Measurements from ENCODE around the gene KIF15. TPM values are rescaled to one million over a fixed set of nuclear protein-coding genes. Genes with fewer than 3 reads are reported as not detected.

The KIF15 gene
- polyA plus RNA-seq, 3 donors from 2014 or later, result 0.29 to 0.56 TPM; not detected in 1

DNA sequence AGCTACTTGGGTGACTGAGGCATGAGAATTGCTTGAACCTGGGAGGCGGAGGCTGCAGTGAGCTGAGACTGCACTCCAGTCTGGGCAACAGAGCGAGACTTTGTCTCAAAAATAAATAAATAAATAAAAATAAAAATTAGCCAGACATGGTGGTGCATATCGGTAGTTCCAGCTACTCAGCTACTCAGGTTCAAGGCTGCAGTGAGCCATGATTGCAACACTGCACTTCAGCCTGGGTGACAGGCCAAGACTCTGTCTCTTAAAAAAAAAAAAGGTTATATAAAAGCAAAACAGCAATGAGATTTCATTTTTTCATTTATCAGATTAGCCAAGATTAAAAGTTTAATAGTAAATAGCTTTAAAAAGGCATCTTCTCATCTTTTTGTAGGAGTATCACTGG is 115.7 kb downstream of the KIF15 start:
- H3K9me3 Mint-ChIP-seq, result no peaks in the 10 kb centered on the region
- H3K4me1 Mint-ChIP-seq, result no peaks in the 10 kb centered on the region
- no peak overlapping the region for H3K4me3 Mint-ChIP-seq
- H3K27me3 Mint-ChIP-seq (ENCODE audit: low read depth in 3 of 3), result peaks cover 0 to 4% (median 0%) of the 10 kb centered on the region in 3 donors
- H3K27ac Mint-ChIP-seq, result no peak overlapping the region
- no peak for DNase-seq
- no peaks in the 10 kb centered on the region for H3K36me3 Mint-ChIP-seq

DNA sequence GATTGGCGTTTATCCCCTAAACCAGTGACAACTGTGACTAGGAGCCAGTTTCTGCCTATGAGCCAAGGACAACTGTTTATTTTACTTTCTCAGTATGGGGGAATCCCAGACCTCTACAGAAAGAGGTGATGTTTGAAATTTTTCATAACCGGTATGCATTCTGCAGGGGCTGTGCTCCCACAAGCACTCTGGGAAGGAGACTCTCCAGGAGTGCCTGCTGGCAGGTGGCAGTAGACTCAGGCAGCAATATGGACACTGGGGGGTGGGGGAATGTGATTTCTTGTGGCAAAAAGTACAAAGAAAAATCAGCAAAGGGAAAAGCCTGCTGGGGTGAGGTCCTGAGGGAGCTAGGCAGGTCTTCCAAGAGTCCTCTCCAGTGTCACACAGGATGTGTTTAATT is 118.7 kb downstream of the KIF15 start:
- H3K36me3 Mint-ChIP-seq, result no peaks in the 10 kb centered on the region
- H3K27me3 Mint-ChIP-seq (ENCODE audit: low read depth in 3 of 3), result peaks cover 0 to 10% (median 2%) of the 10 kb centered on the region in 3 donors
- DNase-seq, result no peak
- H3K9me3 Mint-ChIP-seq, result no peaks in the 10 kb centered on the region
- H3K4me1 Mint-ChIP-seq, result no peaks in the 10 kb centered on the region
- no peak overlapping the region for H3K27ac Mint-ChIP-seq
- H3K4me3 Mint-ChIP-seq, result no peak overlapping the region

DNA sequence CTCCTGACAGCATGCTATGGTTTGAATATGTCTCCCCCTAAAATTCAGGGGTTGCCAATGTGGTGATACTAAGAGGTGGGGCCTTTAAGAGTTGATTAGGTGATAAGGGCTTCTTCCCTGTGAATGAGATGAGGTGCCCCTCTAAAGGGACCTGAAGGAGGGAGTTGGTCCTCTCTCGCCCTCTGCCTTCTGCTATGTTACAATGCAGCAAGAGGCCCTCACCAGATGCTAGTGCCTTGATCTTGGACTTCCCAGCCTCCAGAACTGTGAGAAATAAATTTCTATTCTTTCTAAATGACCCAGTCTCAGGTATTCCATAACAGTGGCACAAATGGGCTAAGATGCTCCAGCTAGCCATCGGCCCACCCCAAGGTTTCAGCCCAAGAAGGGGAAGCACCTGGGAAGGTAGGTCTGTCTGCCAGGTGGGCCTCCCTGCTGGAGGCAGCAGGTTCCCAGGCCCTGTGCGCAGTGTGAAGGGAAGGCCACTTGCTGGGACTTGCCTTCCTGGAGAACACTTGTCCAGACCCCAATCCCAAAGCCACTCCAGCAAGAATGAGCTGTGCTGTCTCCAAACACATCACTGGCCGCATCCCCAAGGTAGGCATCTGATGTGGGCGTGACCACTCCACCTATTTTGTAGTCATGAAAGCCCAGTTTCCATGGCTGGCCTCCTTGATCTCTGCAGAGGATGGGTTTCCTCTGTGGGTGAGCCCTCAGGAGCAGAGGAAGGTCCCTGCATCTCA is 121.8 kb downstream of the KIF15 start:
- Mint-ChIP-seq H3K36me3 (no peaks in the 10 kb centered on the region), H3K4me3 (no peak overlapping the region), H3K27ac (no peak overlapping the region), H3K27me3 (ENCODE audit: low read depth in 3 of 3) (peaks cover 2 to 7% (median 4%) of the 10 kb centered on the region in 3 donors), H3K9me3 (no peaks in the 10 kb centered on the region), H3K4me1 (no peaks in the 10 kb centered on the region)
- DNase-seq, result no peak

DNA sequence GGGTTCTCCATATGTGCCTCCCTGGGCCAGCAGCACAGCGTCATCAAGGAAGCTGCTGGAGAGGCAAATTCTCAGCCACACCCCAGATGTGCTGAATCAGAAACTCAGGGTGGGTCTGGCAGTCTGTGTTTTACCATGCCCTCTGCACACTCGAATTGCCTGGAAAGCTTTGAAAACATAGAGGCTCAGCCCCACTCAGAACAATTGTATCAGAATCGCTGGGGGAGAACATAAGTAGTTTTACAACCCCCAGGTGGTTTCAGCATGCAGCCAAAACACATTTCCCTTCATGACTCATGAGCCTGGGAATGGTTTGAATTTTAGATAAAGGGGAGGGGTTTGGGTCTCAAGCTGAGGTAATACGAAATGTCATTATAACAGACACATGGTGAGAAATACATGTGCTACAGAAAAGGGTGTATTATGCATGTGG is 122.4 kb downstream of the KIF15 start:
- H3K27me3 Mint-ChIP-seq (ENCODE audit: low read depth in 3 of 3), result peaks cover 2 to 5% (median 4%) of the 10 kb centered on the region in 3 donors
- no peak overlapping the region for H3K27ac Mint-ChIP-seq
- no peak for DNase-seq
- no peaks in the 10 kb centered on the region for H3K4me1 Mint-ChIP-seq
- H3K9me3 Mint-ChIP-seq, result no peaks in the 10 kb centered on the region
- no peaks in the 10 kb centered on the region for H3K36me3 Mint-ChIP-seq
- H3K4me3 Mint-ChIP-seq, result no peak overlapping the region

DNA sequence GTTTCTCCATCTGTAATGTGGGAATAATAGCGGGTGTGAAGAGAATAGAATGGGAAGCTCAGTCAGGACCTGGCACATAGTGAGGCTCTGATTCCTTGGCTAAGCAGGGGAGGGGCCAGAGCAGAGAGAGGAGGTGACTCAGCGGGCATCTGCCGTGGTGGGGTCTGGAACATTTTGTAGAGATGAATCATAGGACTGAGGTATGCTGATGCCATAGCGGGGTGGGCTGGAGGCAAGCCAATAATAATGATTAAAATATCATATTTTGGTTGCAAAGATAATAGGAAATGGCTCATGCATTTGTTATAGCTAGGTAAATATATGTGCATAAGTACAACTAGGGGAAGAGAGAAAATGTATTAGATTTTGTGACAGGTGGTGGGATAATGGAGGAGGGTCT is 124.0 kb downstream of the KIF15 start:
- peaks cover 2 to 5% (median 4%) of the 10 kb centered on the region in 3 donors for H3K27me3 Mint-ChIP-seq (ENCODE audit: low read depth in 3 of 3)
- no peak for DNase-seq
- no peaks in the 10 kb centered on the region for H3K36me3 Mint-ChIP-seq
- H3K9me3 Mint-ChIP-seq, result no peaks in the 10 kb centered on the region
- no peak overlapping the region for H3K4me3 Mint-ChIP-seq
- no peaks in the 10 kb centered on the region for H3K4me1 Mint-ChIP-seq
- H3K27ac Mint-ChIP-seq, result no peak overlapping the region

DNA sequence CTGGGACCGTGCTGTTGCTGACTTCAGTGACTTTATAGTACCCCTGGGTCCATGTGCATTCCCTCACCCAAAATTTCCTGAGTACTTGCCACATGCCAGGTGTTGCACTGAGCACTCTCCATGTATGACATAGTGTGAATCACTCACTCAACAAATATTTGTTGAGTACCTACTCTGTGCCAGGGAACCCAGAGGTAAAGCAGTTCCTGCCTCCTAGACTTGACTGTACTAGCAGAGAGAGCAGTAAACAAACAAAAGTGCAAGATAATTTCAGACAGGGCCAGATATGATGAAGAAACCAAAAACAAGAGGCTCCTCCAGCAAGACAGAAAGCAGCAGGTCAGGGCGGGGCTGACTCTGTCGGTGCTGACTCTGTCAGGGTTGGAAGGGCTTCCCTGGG is 125.0 kb downstream of the KIF15 start:
- no peaks in the 10 kb centered on the region for H3K36me3 Mint-ChIP-seq
- no peak for DNase-seq

DNA sequence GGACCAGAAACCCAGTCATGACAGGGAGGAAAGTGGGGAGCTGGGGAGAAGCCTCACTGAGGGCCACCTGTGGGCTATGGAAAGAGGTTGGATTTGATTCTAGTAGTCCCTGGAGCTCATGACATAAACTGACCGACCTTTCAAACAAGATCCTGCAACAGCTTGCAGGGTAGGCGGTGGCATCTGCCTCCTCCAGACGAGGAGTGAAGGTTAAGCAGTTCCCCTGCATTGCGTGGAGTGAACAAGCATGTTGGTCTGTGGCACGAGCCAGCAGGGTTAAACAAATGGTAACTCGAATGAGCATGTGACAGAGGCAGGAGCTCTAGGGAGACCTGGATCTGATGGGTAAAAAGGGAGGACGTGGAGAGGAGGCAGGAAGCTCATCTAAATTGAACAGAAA is 125.5 kb downstream of the KIF15 start:
- Mint-ChIP-seq H3K9me3 (no peaks in the 10 kb centered on the region), H3K4me1 (no peaks in the 10 kb centered on the region)
- no peak for DNase-seq

More for the DNA sequence above, 125.0 kb downstream of the KIF15 start:
- no peak overlapping the region for H3K4me3 Mint-ChIP-seq
- H3K27me3 Mint-ChIP-seq (ENCODE audit: low read depth in 3 of 3), result peaks cover 2 to 5% (median 4%) of the 10 kb centered on the region in 3 donors
- H3K4me1 Mint-ChIP-seq, result no peaks in the 10 kb centered on the region
- no peak overlapping the region for H3K27ac Mint-ChIP-seq
- H3K9me3 Mint-ChIP-seq, result no peaks in the 10 kb centered on the region

DNA sequence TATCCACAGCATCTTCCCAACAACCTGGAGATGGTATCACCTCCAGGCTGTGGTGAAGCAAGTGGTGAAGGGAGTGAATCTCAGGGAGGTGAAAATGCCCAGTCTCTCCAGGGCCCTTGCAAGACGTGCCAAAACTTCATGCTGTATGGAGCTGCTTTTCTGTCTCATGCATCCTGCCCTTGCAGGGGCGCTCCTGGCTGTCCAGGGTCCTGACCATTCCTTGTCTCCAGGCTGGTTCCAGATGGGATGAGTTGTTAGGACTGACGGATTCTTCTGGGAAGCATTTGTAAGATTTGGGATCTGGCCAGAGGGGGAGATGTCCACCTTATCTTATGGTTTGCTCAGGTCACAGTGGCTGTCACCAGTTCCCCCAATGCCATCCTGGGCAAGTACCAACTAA is 128.7 kb downstream of the KIF15 start:
- Mint-ChIP-seq H3K36me3 (no peaks in the 10 kb centered on the region), H3K4me1 (no peaks in the 10 kb centered on the region), H3K27me3 (ENCODE audit: low read depth in 3 of 3) (peaks cover 0 to 2% (median 2%) of the 10 kb centered on the region in 3 donors), H3K27ac (no peak overlapping the region), H3K9me3 (no peaks in the 10 kb centered on the region), H3K4me3 (no peak overlapping the region)
- DNase-seq, result no peak

More for the DNA sequence above, 125.5 kb downstream of the KIF15 start:
- Mint-ChIP-seq H3K27ac (peak overlapping the region in 1 of 6 donors; percentile 36), H3K4me3 (no peak overlapping the region), H3K36me3 (no peaks in the 10 kb centered on the region), H3K27me3 (ENCODE audit: low read depth in 3 of 3) (peaks cover 2 to 5% (median 4%) of the 10 kb centered on the region in 3 donors)

DNA sequence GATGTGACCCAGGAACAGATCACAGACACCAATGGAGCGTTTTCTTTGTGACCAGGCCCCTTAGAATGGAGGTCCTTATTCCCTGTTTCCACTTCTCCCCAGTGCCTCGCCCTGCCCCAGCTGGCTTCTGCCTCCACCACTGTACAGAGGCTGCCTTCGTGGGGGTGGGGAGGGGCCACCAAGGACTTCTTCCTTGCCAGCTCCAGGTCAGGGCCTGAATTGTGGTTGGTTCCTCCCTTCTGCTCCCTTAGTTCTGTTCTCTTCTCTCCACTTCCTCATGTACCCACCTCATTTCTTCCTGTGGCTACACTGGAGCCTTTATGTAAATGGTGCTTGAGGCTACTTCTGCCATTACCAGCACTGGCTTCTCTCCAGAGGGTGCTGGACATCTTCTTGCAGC is 129.3 kb downstream of the KIF15 start:
- Mint-ChIP-seq H3K4me1 (no peaks in the 10 kb centered on the region), H3K27ac (no peak overlapping the region), H3K9me3 (no peaks in the 10 kb centered on the region)

DNA sequence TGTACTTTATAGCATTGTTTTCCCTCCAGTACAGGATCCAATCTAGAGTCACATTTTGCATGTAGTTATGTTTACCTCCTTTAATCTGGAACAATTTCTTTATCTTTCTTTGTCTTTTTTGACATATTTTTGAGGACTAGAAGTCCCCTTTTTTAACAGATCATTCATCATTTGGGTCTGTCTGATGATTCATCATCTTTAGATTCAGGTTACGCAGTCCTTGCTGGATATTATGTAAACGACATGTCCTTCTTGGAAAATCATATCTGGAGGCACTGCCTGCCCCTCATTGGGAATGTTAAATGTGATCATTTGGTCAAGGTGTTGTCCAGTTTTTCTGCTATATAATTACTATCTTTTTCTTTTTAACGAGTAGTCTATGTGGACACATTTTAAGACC is 131.1 kb downstream of the KIF15 start:
- peaks cover 0 to 2% (median 0%) of the 10 kb centered on the region in 3 donors for H3K27me3 Mint-ChIP-seq (ENCODE audit: low read depth in 3 of 3)
- DNase-seq, result no peak
- H3K4me3 Mint-ChIP-seq, result no peak overlapping the region
- no peaks in the 10 kb centered on the region for H3K36me3 Mint-ChIP-seq
- no peaks in the 10 kb centered on the region for H3K9me3 Mint-ChIP-seq
- no peaks in the 10 kb centered on the region for H3K4me1 Mint-ChIP-seq
- H3K27ac Mint-ChIP-seq, result no peak overlapping the region

More for the DNA sequence above, 129.3 kb downstream of the KIF15 start:
- Mint-ChIP-seq H3K27me3 (ENCODE audit: low read depth in 3 of 3) (peaks cover 0 to 2% (median 2%) of the 10 kb centered on the region in 3 donors), H3K36me3 (no peaks in the 10 kb centered on the region), H3K4me3 (no peak overlapping the region)
- no peak for DNase-seq

DNA sequence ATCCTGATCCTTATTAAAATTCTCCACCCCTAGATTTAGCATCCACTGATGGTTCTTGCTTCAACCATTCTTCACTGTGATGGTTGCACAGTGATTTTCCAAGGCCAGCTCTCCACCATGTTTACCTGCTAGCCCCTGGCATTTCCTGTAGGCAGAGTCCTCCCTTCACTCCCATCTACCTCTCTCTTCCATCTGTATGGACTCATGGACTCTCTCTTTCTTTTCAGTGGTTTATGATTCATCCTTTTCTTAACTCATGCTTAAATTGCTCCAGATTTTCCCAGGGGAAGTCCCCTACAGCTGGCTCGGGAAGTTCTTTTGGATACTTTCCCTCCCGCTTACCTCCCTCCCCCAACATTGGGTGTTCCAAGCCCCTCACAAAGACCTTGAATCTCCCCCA is 131.5 kb downstream of the KIF15 start:
- no peak overlapping the region for H3K4me3 Mint-ChIP-seq
- H3K36me3 Mint-ChIP-seq, result no peaks in the 10 kb centered on the region
- H3K27ac Mint-ChIP-seq, result no peak overlapping the region
- peaks cover 0 to 2% (median 0%) of the 10 kb centered on the region in 3 donors for H3K27me3 Mint-ChIP-seq (ENCODE audit: low read depth in 3 of 3)
- H3K9me3 Mint-ChIP-seq, result no peaks in the 10 kb centered on the region
- DNase-seq, result no peak
- no peaks in the 10 kb centered on the region for H3K4me1 Mint-ChIP-seq

DNA sequence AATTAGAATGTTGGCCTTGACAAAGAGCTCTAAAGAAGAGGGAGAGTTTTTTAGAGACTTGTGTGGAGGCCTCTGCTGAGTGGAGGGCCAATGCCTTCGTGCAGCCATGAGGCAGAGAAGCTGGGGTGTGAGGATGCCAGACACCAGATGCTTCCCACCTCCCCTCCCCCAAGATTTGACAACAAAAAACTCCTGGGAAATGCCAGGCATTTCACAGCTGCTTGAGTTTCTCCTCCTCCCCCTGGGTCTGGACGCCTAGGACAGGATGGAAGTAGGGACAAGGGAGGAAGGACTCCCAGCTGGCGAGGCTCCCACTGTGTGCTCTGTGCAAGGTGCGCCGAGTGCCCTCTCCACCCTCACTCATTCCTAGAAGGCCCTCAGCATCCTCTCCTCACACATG is 132.9 kb downstream of the KIF15 start:
- no peaks in the 10 kb centered on the region for H3K36me3 Mint-ChIP-seq
- no peaks in the 10 kb centered on the region for H3K9me3 Mint-ChIP-seq
- DNase-seq, result no peak
- no peak overlapping the region for H3K4me3 Mint-ChIP-seq
- no peaks in the 10 kb centered on the region for H3K4me1 Mint-ChIP-seq
- H3K27ac Mint-ChIP-seq, result no peak overlapping the region
- peaks cover 0 to 2% (median under 1%) of the 10 kb centered on the region in 3 donors for H3K27me3 Mint-ChIP-seq (ENCODE audit: low read depth in 3 of 3)

DNA sequence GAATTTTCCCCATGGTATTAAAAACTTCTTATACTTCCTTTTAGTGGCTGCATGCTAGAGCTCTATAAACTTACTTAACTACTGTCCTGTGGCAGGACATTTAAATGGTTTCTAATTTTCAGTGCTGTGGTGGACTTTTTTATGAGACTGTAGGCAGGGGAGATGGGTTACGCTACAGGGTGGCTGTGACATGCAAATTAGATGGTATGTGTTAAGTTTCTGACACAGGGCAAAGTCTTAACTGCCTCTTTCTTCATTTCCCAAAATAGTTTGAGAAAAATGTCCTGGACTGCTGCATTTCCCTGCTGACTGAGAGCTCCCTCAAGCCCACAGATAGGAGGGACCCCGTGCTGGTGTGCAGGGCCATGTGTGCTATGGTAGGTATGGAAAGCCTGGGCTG is 134.8 kb downstream of the KIF15 start:
- Mint-ChIP-seq H3K27me3 (ENCODE audit: low read depth in 3 of 3) (peaks cover 0 to 9% (median 2%) of the 10 kb centered on the region in 3 donors), H3K4me3 (no peak overlapping the region), H3K9me3 (no peaks in the 10 kb centered on the region), H3K4me1 (peaks cover 0 to 7% of the 10 kb centered on the region in 2 donors), H3K36me3 (no peaks in the 10 kb centered on the region), H3K27ac (no peak overlapping the region)
- DNase-seq, result no peak

DNA sequence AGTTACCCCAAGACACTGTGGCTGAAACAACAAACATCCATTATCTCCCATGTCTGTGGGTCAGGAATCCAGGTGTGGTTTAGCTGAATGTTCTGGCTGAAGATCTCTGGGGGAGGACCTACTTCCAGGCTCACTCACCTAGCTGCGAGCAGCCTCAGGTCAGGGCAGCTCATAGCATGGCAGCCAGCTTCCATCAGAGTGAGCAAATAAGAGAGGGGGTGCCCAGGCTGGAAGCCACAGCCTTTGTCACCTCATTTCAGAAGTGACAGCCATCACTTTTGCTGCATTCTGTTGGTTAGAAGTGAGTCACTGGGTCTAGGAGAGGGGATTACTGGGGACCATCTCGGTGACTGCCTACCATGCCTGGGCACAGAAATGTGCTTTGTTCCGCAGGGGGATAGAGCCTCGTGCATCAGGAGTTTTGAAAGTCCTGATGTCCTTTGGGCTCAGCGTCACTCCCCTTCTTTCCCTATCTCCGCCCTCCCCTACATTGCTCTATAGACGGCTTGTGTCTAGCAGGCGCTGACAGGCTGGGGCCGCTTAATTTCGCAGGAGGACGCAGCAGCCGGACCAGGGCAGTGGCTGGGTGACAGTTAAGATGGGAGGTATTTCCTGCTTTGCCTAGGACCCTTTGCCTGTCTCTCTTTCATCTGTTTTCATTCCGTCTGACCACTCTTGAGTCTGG is 138.2 kb downstream of the KIF15 start:
- no peak overlapping the region for H3K27ac Mint-ChIP-seq
- H3K4me1 Mint-ChIP-seq, result peaks cover 0 to 7% of the 10 kb centered on the region in 2 donors
- no peaks in the 10 kb centered on the region for H3K9me3 Mint-ChIP-seq
- H3K4me3 Mint-ChIP-seq, result no peak overlapping the region
- H3K27me3 Mint-ChIP-seq (ENCODE audit: low read depth in 3 of 3), result peaks cover 2 to 13% (median 2%) of the 10 kb centered on the region in 3 donors
- no peak for DNase-seq
- H3K36me3 Mint-ChIP-seq, result no peaks in the 10 kb centered on the region

All from immature natural killer cell (primary cell).